ENCODE measurements around the gene GMPPB.
A peak's percentile ranks its signal among the peaks of the same experiment; 100 is the strongest.

GMPPB gene

GRCh38 chr3:49705390-49705960 lies 18.3 kb downstream of the GMPPB start:
- no peak for TF ChIP-seq ZFX (IDR thresholded peaks at IDR 0.05)
- TF ChIP-seq CTCF (conservative IDR thresholded peaks at IDR 0.05): no peak
- no peak overlapping the region for H3K27ac ChIP-seq

GRCh38 chr3:49704629-49705028 lies 19.1 kb downstream of the GMPPB start:
- TF ChIP-seq ZFX (IDR thresholded peaks at IDR 0.05) (no peak), CTCF (conservative IDR thresholded peaks at IDR 0.05) (no peak)
- no peak overlapping the region for H3K27ac ChIP-seq

- H3K27ac ChIP-seq: no peak overlapping the region
- TF ChIP-seq ZFX (IDR thresholded peaks at IDR 0.05) (no peak), CTCF (conservative IDR thresholded peaks at IDR 0.05) (no peak)
Observed at GRCh38 chr3:49703956-49704355, 19.8 kb downstream of the GMPPB start.

- TF ChIP-seq ZFX (IDR thresholded peaks at IDR 0.05) (no peak), CTCF (conservative IDR thresholded peaks at IDR 0.05) (peak; percentile 88)
- no peak overlapping the region for H3K27ac ChIP-seq
Observed at GRCh38 chr3:49703443-49703927, 20.3 kb downstream of the GMPPB start.

GRCh38 chr3:49702672-49703071 lies 21.1 kb downstream of the GMPPB start:
- TF ChIP-seq CTCF (conservative IDR thresholded peaks at IDR 0.05): no peak
- TF ChIP-seq ZFX (IDR thresholded peaks at IDR 0.05): no peak
- no peak overlapping the region for H3K27ac ChIP-seq

- H3K27ac ChIP-seq: no peak overlapping the region
- no peak for TF ChIP-seq ZFX (IDR thresholded peaks at IDR 0.05)
- peak; percentile 39 for TF ChIP-seq CTCF (conservative IDR thresholded peaks at IDR 0.05)
Observed at GRCh38 chr3:49701388-49702077, 22.2 kb downstream of the GMPPB start.

GRCh38 chr3:49700453-49701128 lies 23.2 kb downstream of the GMPPB start:
- TF ChIP-seq ZFX (IDR thresholded peaks at IDR 0.05): no peak
- TF ChIP-seq CTCF (conservative IDR thresholded peaks at IDR 0.05): no peak
- no peak overlapping the region for H3K27ac ChIP-seq

Measured in C4-2B (cell line).